ENCODE data around the gene RHD.

DNA sequence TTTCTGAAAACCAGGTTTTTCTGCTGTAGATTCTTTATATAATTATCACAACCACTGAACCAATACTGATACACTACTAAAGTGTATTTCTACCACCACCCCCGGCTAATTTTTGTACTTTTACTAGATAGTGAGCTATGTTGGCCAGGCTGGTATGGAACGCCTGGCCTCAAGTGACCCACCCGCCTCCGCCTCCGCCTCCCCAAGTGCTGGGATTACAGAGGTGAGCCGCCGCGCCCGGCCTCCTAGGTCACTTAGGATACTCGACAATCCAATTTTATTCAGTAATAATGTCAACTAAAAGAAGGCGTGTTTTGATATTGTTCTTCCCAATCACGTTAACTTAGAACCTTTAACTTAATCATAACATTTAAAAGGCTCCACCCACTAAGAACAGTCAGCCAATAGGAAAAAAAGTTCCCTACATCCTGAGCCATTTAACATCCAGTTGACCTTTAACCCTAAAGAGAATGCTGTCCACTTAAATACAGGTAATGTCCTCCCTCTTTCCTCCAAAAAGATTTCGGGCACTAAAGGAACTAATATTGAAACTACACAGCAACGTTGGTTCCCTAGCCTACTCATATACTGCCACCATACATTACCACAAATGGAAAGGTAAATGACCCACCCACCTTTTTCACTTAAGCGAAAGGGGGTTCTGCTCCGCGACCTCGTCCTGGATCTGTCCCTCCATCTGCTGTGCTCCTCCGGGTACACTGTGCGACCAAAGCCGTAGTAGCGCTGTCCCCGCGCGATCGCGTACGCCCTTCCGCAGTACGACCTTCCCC, 26.3 kb upstream of the RHD start:
- TF ChIP-seq, protein P1, sequence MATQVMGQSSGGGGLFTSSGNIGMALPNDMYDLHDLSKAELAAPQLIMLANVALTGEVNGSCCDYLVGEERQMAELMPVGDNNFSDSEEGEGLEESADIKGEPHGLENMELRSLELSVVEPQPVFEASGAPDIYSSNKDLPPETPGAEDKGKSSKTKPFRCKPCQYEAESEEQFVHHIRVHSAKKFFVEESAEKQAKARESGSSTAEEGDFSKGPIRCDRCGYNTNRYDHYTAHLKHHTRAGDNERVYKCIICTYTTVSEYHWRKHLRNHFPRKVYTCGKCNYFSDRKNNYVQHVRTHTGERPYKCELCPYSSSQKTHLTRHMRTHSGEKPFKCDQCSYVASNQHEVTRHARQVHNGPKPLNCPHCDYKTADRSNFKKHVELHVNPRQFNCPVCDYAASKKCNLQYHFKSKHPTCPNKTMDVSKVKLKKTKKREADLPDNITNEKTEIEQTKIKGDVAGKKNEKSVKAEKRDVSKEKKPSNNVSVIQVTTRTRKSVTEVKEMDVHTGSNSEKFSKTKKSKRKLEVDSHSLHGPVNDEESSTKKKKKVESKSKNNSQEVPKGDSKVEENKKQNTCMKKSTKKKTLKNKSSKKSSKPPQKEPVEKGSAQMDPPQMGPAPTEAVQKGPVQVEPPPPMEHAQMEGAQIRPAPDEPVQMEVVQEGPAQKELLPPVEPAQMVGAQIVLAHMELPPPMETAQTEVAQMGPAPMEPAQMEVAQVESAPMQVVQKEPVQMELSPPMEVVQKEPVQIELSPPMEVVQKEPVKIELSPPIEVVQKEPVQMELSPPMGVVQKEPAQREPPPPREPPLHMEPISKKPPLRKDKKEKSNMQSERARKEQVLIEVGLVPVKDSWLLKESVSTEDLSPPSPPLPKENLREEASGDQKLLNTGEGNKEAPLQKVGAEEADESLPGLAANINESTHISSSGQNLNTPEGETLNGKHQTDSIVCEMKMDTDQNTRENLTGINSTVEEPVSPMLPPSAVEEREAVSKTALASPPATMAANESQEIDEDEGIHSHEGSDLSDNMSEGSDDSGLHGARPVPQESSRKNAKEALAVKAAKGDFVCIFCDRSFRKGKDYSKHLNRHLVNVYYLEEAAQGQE (IDR thresholded peaks at IDR 0.05; ENCODE audit: unreplicated experiment): no peak
- TF ChIP-seq, protein P2, sequence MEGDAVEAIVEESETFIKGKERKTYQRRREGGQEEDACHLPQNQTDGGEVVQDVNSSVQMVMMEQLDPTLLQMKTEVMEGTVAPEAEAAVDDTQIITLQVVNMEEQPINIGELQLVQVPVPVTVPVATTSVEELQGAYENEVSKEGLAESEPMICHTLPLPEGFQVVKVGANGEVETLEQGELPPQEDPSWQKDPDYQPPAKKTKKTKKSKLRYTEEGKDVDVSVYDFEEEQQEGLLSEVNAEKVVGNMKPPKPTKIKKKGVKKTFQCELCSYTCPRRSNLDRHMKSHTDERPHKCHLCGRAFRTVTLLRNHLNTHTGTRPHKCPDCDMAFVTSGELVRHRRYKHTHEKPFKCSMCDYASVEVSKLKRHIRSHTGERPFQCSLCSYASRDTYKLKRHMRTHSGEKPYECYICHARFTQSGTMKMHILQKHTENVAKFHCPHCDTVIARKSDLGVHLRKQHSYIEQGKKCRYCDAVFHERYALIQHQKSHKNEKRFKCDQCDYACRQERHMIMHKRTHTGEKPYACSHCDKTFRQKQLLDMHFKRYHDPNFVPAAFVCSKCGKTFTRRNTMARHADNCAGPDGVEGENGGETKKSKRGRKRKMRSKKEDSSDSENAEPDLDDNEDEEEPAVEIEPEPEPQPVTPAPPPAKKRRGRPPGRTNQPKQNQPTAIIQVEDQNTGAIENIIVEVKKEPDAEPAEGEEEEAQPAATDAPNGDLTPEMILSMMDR (conservative IDR thresholded peaks at IDR 0.05; ENCODE audit: low read depth in 2 of 2): no peak
- no peak for TF ChIP-seq JUNB (IDR thresholded peaks at IDR 0.05; ENCODE audit: unreplicated experiment)
- peak; percentile 42; the same call in 1 of the 2 replicates for TF ChIP-seq POLR2AphosphoS5 (IDR thresholded peaks at IDR 0.05; ENCODE audit: low read depth)
- TF ChIP-seq EZH2 (IDR thresholded peaks at IDR 0.05; ENCODE audit: low read depth, unreplicated experiment): no peak
- TF ChIP-seq EZH2phosphoT487 (IDR thresholded peaks at IDR 0.05; ENCODE audit: unreplicated experiment): no peak
- no peak for TF ChIP-seq CREB1 (CRISPR knock-in tag; IDR thresholded peaks at IDR 0.05; ENCODE audit: low read depth)
- no peak for TF ChIP-seq ZNF114 (CRISPR knock-in tag; IDR thresholded peaks at IDR 0.05)
- no peak for TF ChIP-seq ZNF331 (CRISPR knock-in tag; IDR thresholded peaks at IDR 0.05; ENCODE audit: low read depth)

All from GM23338 (cell line).